Vagina (tissue), 2 donors: ENCODE data around the gene CFAP221. TPM values are rescaled to one million over a fixed set of nuclear protein-coding genes. Genes with fewer than 3 reads are reported as not detected.

ENCODE experiments used
- DNase-seq, 2 donors: peaks; one replicate each; pipeline ENCODE4 v3.0.0-alpha.2; 2017; ENCODE audit errors: extremely low spot score in 2 of 2
- H3K27ac ChIP-seq: fragments of 200-600 bp; sonication (generic); one replicate; pipeline ENCODE4 v1.5.1; 2019
- H3K27me3 ChIP-seq: fragments of 200-600 bp; sonication (generic); one replicate; pipeline ENCODE4 v1.5.1; 2019
- H3K36me3 ChIP-seq, 2 donors: fragments of 200-600 bp; sonication (generic); one replicate each; pipeline ENCODE4 v1.5.1; 2017 to 2019
- H3K4me1 ChIP-seq: fragments of 200-600 bp; sonication (generic); one replicate; pipeline ENCODE4 v1.5.1; 2019
- H3K4me3 ChIP-seq, 2 donors: fragments of 200-600 bp; sonication (generic); 1 replicate in 1 of 2; 2 replicates in 1 of 2; pipeline ENCODE4 v1.5.1; 2016 to 2019
- H3K9me3 ChIP-seq: fragments of 200-600 bp; sonication (generic); one replicate; pipeline ENCODE4 v1.5.1; 2019
- POLR2A ChIP-seq, 2 donors: fragments of 450-650 bp; IDR thresholded peaks; one replicate each; pipeline ENCODE4 v1.6.1; 2017; ENCODE audit warnings: antibody characterized with exemption in 2 of 2, mild to moderate bottlenecking in 2 of 2, moderate library complexity in 2 of 2
- POLR2AphosphoS5 ChIP-seq, 2 donors: sonication (generic); formaldehyde crosslinking; IDR thresholded peaks; one replicate each; pipeline ENCODE4 v1.9.0; 2017; ENCODE audit warnings: antibody characterized with exemption in 2 of 2, mild to moderate bottlenecking in 2 of 2, low read depth in 1 of 2; ENCODE audit not compliant: insufficient read depth in 1 of 2
- intact Hi-C: fragments of 100-400 bp; cut with DNase I; formaldehyde crosslinking; loops from one replicate; pipeline ENCODE4 v1.15.1; 2023
- total RNA-seq: library from RNA; depleted of rRNA; stranded (reverse); fragments of >200 nt; gene quantifications from one replicate; pipeline ENCODE4 v1.2.3, GENCODE V29; 2016
- TF ChIP-seq, protein P1 (sequence below), 3 experiments: fragments of 450-650 bp in 2 of 3; fragments of 200-600 bp in 1 of 3; sonication (generic) in 1 of 3; IDR thresholded peaks; one replicate each; pipeline ENCODE4 v1.5.1; 2017 to 2019; ENCODE audit warnings: antibody characterized with exemption in 3 of 3, mild to moderate bottlenecking in 2 of 3, moderate library complexity in 2 of 3

Gene CFAP221
- total RNA-seq, 1 donor from 2014 or later = 3.9 TPM

DNA sequence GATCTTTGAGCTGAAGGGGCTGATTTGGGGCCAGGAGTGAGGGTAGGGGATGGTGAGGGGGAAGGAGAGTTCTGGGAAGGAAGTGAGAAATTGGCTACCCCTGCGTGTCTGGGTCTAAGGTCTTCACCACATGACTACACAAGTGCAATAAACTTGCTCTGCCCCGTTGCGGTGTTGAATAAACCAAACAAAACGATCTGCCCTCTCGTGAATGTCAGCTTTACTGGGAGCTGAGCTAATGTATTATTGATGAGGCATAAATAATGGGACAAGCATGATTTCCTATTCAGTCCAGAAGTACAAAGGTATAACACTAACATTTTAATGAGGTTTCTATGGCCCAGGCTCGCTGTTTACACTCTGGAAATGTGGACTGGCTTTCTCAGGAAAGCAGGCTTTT is 8.0 kb upstream of the CFAP221 start:
- DNase-seq = no peak
- Histone ChIP-seq H3K27me3 (no peaks in the 10 kb centered on the region), H3K36me3 (no peaks in the 10 kb centered on the region), H3K4me1 (no peaks in the 10 kb centered on the region), H3K27ac (no peak overlapping the region), H3K4me3 (no peak overlapping the region), H3K9me3 (no peaks in the 10 kb centered on the region)
- TF ChIP-seq, protein P1, sequence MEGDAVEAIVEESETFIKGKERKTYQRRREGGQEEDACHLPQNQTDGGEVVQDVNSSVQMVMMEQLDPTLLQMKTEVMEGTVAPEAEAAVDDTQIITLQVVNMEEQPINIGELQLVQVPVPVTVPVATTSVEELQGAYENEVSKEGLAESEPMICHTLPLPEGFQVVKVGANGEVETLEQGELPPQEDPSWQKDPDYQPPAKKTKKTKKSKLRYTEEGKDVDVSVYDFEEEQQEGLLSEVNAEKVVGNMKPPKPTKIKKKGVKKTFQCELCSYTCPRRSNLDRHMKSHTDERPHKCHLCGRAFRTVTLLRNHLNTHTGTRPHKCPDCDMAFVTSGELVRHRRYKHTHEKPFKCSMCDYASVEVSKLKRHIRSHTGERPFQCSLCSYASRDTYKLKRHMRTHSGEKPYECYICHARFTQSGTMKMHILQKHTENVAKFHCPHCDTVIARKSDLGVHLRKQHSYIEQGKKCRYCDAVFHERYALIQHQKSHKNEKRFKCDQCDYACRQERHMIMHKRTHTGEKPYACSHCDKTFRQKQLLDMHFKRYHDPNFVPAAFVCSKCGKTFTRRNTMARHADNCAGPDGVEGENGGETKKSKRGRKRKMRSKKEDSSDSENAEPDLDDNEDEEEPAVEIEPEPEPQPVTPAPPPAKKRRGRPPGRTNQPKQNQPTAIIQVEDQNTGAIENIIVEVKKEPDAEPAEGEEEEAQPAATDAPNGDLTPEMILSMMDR (IDR thresholded peaks at IDR 0.05) = no peak
- no peak for TF ChIP-seq POLR2AphosphoS5 (IDR thresholded peaks at IDR 0.05; ENCODE audit: insufficient read depth in 1 of 2, low read depth in 1 of 2)
- no peak for TF ChIP-seq POLR2A (IDR thresholded peaks at IDR 0.05)
- intact Hi-C loops = no loop called here

DNA sequence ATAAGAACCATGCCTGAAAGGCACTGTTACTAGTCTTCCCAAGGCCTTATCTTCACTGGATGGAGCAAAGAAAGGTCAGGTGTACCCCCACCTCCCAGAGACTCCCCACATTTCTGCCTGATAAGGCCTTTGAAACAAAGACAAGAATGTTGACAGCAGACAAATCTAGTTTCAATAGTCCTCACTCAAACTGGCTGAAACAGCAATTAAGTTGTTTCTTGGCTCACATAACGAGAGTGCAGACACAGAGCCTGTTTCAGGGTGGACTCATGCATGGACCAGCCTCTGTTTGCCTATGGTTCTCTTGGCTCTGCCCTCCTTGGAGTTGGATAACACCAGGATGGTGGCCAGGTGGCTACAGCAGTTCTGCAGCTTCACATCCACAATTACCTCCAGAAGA is 7.5 kb upstream of the CFAP221 start:
- H3K27ac ChIP-seq = no peak overlapping the region
- intact Hi-C loops = no loop called here
- H3K36me3 ChIP-seq = no peaks in the 10 kb centered on the region
- DNase-seq = no peak
- H3K4me3 ChIP-seq = no peak overlapping the region
- H3K9me3 ChIP-seq = no peaks in the 10 kb centered on the region
- no peaks in the 10 kb centered on the region for H3K4me1 ChIP-seq
- TF ChIP-seq POLR2AphosphoS5 (IDR thresholded peaks at IDR 0.05; ENCODE audit: insufficient read depth in 1 of 2, low read depth in 1 of 2) (no peak), POLR2A (IDR thresholded peaks at IDR 0.05) (no peak)
- TF ChIP-seq, protein P1 (IDR thresholded peaks at IDR 0.05) = no peak
- no peaks in the 10 kb centered on the region for H3K27me3 ChIP-seq

DNA sequence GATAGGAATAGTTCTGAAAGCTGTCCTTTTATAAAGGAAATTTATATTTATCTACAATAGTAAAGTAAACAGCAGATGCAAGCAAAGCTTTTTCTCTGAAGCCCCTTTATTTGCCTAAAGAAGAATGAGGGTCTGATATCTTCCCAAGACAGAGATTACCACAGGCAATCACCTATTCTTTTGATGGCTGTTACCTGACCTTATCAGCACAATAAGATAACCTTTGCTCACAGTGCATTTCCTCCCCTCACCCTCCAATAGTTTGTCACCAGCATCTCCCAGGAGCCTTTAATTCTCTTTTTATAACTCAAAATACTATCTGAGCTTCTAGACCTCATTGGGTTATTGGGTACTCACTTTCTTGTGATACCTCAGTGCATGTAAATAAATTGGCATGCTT is 6.5 kb upstream of the CFAP221 start:
- Histone ChIP-seq H3K4me3 (no peak overlapping the region), H3K36me3 (no peaks in the 10 kb centered on the region), H3K9me3 (no peaks in the 10 kb centered on the region), H3K27ac (no peak overlapping the region), H3K4me1 (no peaks in the 10 kb centered on the region), H3K27me3 (no peaks in the 10 kb centered on the region)
- TF ChIP-seq POLR2A (IDR thresholded peaks at IDR 0.05) (no peak), POLR2AphosphoS5 (IDR thresholded peaks at IDR 0.05; ENCODE audit: insufficient read depth in 1 of 2, low read depth in 1 of 2) (no peak)
- TF ChIP-seq, protein P1 (IDR thresholded peaks at IDR 0.05) = no peak
- DNase-seq = no peak
- intact Hi-C loops = no loop called here

DNA sequence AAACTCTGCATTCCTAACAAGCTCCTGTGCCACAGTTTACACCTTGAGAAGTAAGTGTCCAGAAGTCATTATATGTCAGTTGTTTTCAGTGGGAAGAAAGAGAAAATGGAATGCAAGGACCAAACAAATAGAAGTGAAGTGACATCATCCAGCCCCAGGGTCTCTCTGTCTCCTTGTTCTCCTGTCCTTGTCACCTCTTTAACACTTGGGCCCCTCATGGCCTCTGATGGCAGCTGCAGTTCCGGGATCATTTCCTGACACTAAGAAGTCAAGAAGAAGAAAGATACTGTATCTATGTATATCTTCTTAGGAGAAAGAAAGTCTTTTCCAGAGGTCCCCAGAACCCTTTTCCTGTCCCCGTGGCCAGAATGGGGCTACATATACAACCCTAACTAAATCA is 2.8 kb upstream of the CFAP221 start:
- no peaks in the 10 kb centered on the region for H3K36me3 ChIP-seq
- peaks cover 6% of the 10 kb centered on the region for H3K4me1 ChIP-seq
- H3K4me3 ChIP-seq = no peak overlapping the region
- no peak overlapping the region for H3K27ac ChIP-seq
- no peak for DNase-seq
- no peaks in the 10 kb centered on the region for H3K27me3 ChIP-seq
- TF ChIP-seq POLR2A (IDR thresholded peaks at IDR 0.05) (no peak), POLR2AphosphoS5 (IDR thresholded peaks at IDR 0.05; ENCODE audit: insufficient read depth in 1 of 2, low read depth in 1 of 2) (no peak)
- TF ChIP-seq, protein P1 (IDR thresholded peaks at IDR 0.05) = no peak
- H3K9me3 ChIP-seq = no peaks in the 10 kb centered on the region
- intact Hi-C loops = no loop called here

DNA sequence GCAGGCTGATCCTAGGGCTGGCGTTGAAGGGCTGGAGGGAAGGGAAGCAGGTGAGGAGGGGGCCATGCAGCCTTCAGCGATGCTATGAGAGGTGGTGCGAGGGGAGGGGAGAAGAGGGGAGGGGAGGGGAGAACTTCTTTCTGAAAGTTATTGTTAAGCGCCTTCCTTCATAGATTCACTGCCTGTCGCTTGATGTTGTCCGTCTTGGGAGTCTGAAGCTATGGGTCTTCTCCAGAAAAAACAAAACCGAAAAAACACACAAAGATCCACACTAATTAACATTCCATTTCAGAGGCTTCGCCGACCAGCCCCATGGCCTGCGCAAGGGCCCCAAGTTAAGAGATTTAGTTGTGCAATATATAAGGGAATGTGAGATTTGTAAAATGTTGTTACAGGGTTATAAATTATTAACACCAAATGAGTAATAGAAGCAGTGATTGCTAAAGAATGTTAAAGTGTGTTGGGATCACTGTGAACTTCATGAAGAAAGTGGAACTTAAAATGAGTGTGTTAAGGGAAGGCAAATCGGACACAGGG is 758 bp downstream of the CFAP221 start:
- H3K9me3 ChIP-seq = no peaks in the 10 kb centered on the region
- H3K36me3 ChIP-seq = no peaks in the 10 kb centered on the region
- peak overlapping the region; percentile 56 to 58 for H3K4me3 ChIP-seq
- peak overlapping the region; percentile 67 for H3K27ac ChIP-seq
- TF ChIP-seq, protein P1 (IDR thresholded peaks at IDR 0.05) = no peak
- TF ChIP-seq POLR2A (IDR thresholded peaks at IDR 0.05) (no peak), POLR2AphosphoS5 (IDR thresholded peaks at IDR 0.05; ENCODE audit: insufficient read depth in 1 of 2, low read depth in 1 of 2) (no peak)
- intact Hi-C loops = no loop called here
- no peaks in the 10 kb centered on the region for H3K27me3 ChIP-seq
- H3K4me1 ChIP-seq = peaks cover 6% of the 10 kb centered on the region
- no peak for DNase-seq
